Thyroid gland (tissue), 4 donors: ENCODE results near the gene CCP110. TPM values are rescaled to one million over a fixed set of nuclear protein-coding genes. Genes with fewer than 3 reads are reported as not detected.

ENCODE experiments used
- DNase-seq, 2 donors: peaks; one replicate each; pipeline ENCODE4 v3.0.0-alpha.2; 2019
- H3K27ac ChIP-seq, 3 donors: fragments of 200-600 bp; sonication (generic); 1 replicate in 2 of 3; 2 replicates in 1 of 3; pipeline ENCODE4 v1.5.1; 2016 to 2019; ENCODE audit warnings: mild to moderate bottlenecking in 1 of 3, moderate library complexity in 1 of 3
- H3K27me3 ChIP-seq: fragments of 200-600 bp; sonication (generic); one replicate; pipeline ENCODE4 v1.5.1; 2019
- H3K36me3 ChIP-seq, 2 donors: fragments of 200-600 bp; sonication (generic); one replicate each; pipeline ENCODE4 v1.5.1; 2016 to 2019
- H3K4me1 ChIP-seq, 2 donors: fragments of 200-600 bp; sonication (generic); one replicate each; pipeline ENCODE4 v1.5.1; 2017 to 2019
- H3K4me3 ChIP-seq, 3 donors: fragments of 200-600 bp; sonication (generic); replicated peaks in 1 of 3; 1 replicate in 2 of 3; 2 replicates in 1 of 3; pipeline ENCODE4 v1.5.1; 2016; ENCODE audit warnings: mild to moderate bottlenecking in 1 of 3
- H3K9me3 ChIP-seq: fragments of 200-600 bp; sonication (generic); one replicate; pipeline ENCODE4 v1.5.1; 2017
- POLR2A ChIP-seq, 2 donors: fragments of 450-650 bp; IDR thresholded peaks; one replicate each; pipeline ENCODE4 v1.6.1; 2017; ENCODE audit warnings: antibody characterized with exemption in 2 of 2, mild to moderate bottlenecking in 2 of 2, moderate library complexity in 1 of 2
- WGBS, 2 donors: methylation state at CpG; one replicate each; pipeline ENCODE4 v1.1.5; 2017; 5-methylcytosine and 5-hydroxymethylcytosine counted together
- intact Hi-C: fragments of 100-400 bp; cut with DNase I; formaldehyde crosslinking; loops from one replicate; pipeline ENCODE4 v1.15.1; 2023
- total RNA-seq, 4 donors: library from RNA; depleted of rRNA; stranded (reverse); fragments of >200 nt; gene quantifications; one replicate each; pipeline ENCODE4 v1.2.3, GENCODE V29; 2016
- TF ChIP-seq, protein P1 (sequence below), 6 experiments: fragments of 200-600 bp in 3 of 6; fragments of 450-650 bp in 3 of 6; sonication (generic) in 3 of 6; IDR thresholded peaks; one replicate each; pipeline ENCODE4 v1.5.1; 2016 to 2019; ENCODE audit warnings: antibody characterized with exemption in 6 of 6, mild to moderate bottlenecking in 2 of 6, inconsistent platforms in 1 of 6, moderate library complexity in 1 of 6

Gene CCP110
- total RNA-seq, 4 donors from 2014 or later = 19.5 to 27.8 (median 24.0) TPM

DNA sequence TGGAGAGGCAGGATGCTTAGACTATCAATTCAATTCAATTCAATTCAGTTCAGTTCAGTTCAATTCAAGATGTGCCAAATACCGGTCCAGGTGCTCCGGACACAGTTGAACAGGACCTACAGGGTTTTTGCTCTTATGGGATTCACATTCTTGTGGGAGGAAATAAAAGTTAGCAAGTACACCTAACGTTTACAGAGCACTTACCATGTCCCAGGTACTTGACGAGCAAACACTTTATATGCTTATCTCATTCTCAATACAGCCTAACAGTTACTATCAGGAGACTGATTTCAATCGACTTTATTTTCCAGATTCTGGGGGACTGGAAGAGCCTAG lies 1.4 kb upstream of the CCP110 start:
- DNase-seq = no peak
- no peak for TF ChIP-seq POLR2A (IDR thresholded peaks at IDR 0.05)
- TF ChIP-seq, protein P1, sequence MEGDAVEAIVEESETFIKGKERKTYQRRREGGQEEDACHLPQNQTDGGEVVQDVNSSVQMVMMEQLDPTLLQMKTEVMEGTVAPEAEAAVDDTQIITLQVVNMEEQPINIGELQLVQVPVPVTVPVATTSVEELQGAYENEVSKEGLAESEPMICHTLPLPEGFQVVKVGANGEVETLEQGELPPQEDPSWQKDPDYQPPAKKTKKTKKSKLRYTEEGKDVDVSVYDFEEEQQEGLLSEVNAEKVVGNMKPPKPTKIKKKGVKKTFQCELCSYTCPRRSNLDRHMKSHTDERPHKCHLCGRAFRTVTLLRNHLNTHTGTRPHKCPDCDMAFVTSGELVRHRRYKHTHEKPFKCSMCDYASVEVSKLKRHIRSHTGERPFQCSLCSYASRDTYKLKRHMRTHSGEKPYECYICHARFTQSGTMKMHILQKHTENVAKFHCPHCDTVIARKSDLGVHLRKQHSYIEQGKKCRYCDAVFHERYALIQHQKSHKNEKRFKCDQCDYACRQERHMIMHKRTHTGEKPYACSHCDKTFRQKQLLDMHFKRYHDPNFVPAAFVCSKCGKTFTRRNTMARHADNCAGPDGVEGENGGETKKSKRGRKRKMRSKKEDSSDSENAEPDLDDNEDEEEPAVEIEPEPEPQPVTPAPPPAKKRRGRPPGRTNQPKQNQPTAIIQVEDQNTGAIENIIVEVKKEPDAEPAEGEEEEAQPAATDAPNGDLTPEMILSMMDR (IDR thresholded peaks at IDR 0.05) = no peak

DNA sequence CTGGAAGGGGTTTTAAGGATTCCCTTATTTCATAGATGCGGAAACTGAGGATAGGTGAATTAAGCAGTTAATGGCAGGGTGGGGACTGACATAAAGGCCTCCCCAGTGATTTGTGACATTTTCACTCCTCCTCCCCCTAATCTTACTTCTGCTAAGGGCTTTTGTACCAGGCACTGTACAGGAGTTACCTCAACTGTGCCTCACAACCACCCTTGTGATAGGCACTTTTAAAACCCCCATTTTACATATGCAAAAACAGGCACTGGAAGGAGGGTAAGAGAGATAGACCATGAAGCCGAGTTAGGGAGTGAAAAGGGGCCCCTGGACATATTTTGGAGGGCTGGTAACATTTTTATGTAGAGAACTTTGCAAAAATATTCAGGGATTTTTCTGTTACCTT lies 982 bp upstream of the CCP110 start:
- Histone ChIP-seq H3K27ac (no peak overlapping the region), H3K4me1 (peaks cover 26 to 36% of the 10 kb centered on the region in 2 donors), H3K27me3 (no peaks in the 10 kb centered on the region), H3K4me3 (no peak overlapping the region), H3K9me3 (no peaks in the 10 kb centered on the region), H3K36me3 (no peaks in the 10 kb centered on the region)
- DNase-seq = no peak
- intact Hi-C loops = loop anchor here (5.0 kb wide), 1 partner anchor 35 kb away; the partner anchor contains the start of gene VPS35L
- 88 to 92% methylated on average over 2 of the region's 2 CpGs for WGBS, 2 donors
- TF ChIP-seq, protein P1 (IDR thresholded peaks at IDR 0.05) = no peak
- TF ChIP-seq POLR2A (IDR thresholded peaks at IDR 0.05) = no peak

More for the DNA sequence above, 1.4 kb upstream of the CCP110 start:
- 34 to 38% methylated on average over 5 of the region's 5 CpGs for WGBS, 2 donors
- Histone ChIP-seq H3K27ac (peak overlapping the region in 2 of 3 donors; percentile 64 to 82), H3K4me3 (peak overlapping the region in 1 of 3 donors; percentile 92), H3K9me3 (no peaks in the 10 kb centered on the region), H3K36me3 (no peaks in the 10 kb centered on the region), H3K27me3 (no peaks in the 10 kb centered on the region), H3K4me1 (peaks cover 30 to 36% of the 10 kb centered on the region in 2 donors)
- intact Hi-C loops = loop anchor here (5.0 kb wide), 1 partner anchor 35 kb away; the partner anchor contains the start of gene VPS35L

- intact Hi-C loops = loop anchor here (5.0 kb wide), 1 partner anchor 34 kb away; the partner anchor contains the start of gene VPS35L
- 71 to 73% methylated on average over 18 of the region's 18 CpGs for WGBS, 2 donors
- Histone ChIP-seq H3K27me3 (no peaks in the 10 kb centered on the region), H3K36me3 (peaks cover 0 to 3% of the 10 kb centered on the region in 2 donors), H3K4me1 (peaks cover 24 to 36% of the 10 kb centered on the region in 2 donors), H3K27ac (no peak overlapping the region), H3K9me3 (no peaks in the 10 kb centered on the region), H3K4me3 (no peak overlapping the region)
- TF ChIP-seq, protein P1 (IDR thresholded peaks at IDR 0.05) = no peak
- no peak for TF ChIP-seq POLR2A (IDR thresholded peaks at IDR 0.05)
- no peak for DNase-seq
Measured at GRCh38 chr16:19523184-19523558, 571 bp upstream of the CCP110 start.

GRCh38 chr16:19524356-19524615 lies 544 bp downstream of the CCP110 start:
- DNase-seq = no peak
- Histone ChIP-seq H3K4me1 (peaks cover 24 to 36% of the 10 kb centered on the region in 2 donors), H3K36me3 (peaks cover 0 to 6% of the 10 kb centered on the region in 2 donors), H3K4me3 (peak overlapping the region; percentile 54 to 91 (median 84)), H3K27ac (peak overlapping the region in 1 of 3 donors; percentile 48), H3K9me3 (no peaks in the 10 kb centered on the region), H3K27me3 (no peaks in the 10 kb centered on the region)
- WGBS, 2 donors = 0% methylated on average over 6 to 11 of the region's 11 CpGs
- intact Hi-C loops = loop anchor here (5.0 kb wide), 1 partner anchor 33 kb away; the partner anchor contains the start of gene VPS35L
- TF ChIP-seq, protein P1 (IDR thresholded peaks at IDR 0.05) = no peak
- TF ChIP-seq POLR2A (IDR thresholded peaks at IDR 0.05) = no peak

- Histone ChIP-seq H3K9me3 (no peaks in the 10 kb centered on the region), H3K4me1 (peaks cover 21 to 32% of the 10 kb centered on the region in 2 donors), H3K4me3 (peak overlapping the region; percentile 54 to 91 (median 84)), H3K27me3 (no peaks in the 10 kb centered on the region), H3K36me3 (peaks cover 0 to 6% of the 10 kb centered on the region in 2 donors), H3K27ac (no peak overlapping the region)
- TF ChIP-seq POLR2A (IDR thresholded peaks at IDR 0.05) = no peak
- TF ChIP-seq, protein P1 (IDR thresholded peaks at IDR 0.05) = no peak
- intact Hi-C loops = loop anchor here (5.0 kb wide), 1 partner anchor 33 kb away; the partner anchor contains the start of gene VPS35L
- no peak for DNase-seq
- WGBS, 2 donors = 19 to 22% methylated on average over 19 of the region's 19 CpGs
Measured at GRCh38 chr16:19524616-19525384, 1.1 kb downstream of the CCP110 start.
